ENCODE results near the gene SHC4.
"Not testable (repeated sequence)": the region's sequence is repeated elsewhere in the genome, so short reads cannot be mapped to it uniquely, and the experiment has no call there.

The SHC4 gene

GRCh38 chr15:48856942-48857341 is 106.8 kb downstream of the SHC4 start:
- ChIA-PET CTCF (interaction anchor here (1.1 to 3.4 kb wide), 4 partner anchors 9 to 565 kb away, joined by 3 to 16 read pairs (median 4); partner anchors contain the start of gene FGF7), POLR2A (no interaction called here)
- no peak for TF ChIP-seq CTCF (IDR thresholded peaks at IDR 0.05; ENCODE audit: control extremely low read depth, extremely low read depth, low read depth, missing control alignments)
- DNase-seq (ENCODE audit: extremely low spot score), result no peak

- DNase-seq (ENCODE audit: extremely low spot score), result no peak
- POLR2A ChIA-PET, result no interaction called here
- peak; percentile 2 for TF ChIP-seq CTCF (IDR thresholded peaks at IDR 0.05; ENCODE audit: control extremely low read depth, extremely low read depth, low read depth, missing control alignments)
- CTCF ChIA-PET, result interaction anchor here (1.1 to 3.4 kb wide), 5 partner anchors 10 to 566 kb away, joined by 3 to 16 read pairs (median 4); partner anchors contain the start of gene FGF7
These were observed 107.9 kb downstream of the SHC4 start for GRCh38 chr15:48855501-48856440.

GRCh38 chr15:48854434-48854833 is 109.3 kb downstream of the SHC4 start:
- CTCF ChIA-PET, result interaction anchor here (1.3 kb wide), 1 partner anchor 9 kb away, joined by 3 read pairs; no protein-coding TSS in a partner anchor
- DNase-seq (ENCODE audit: extremely low spot score); POLR2A ChIA-PET: not testable (repeated sequence)

GRCh38 chr15:48851956-48852355 is 111.8 kb downstream of the SHC4 start:
- no peak for TF ChIP-seq CTCF (IDR thresholded peaks at IDR 0.05; ENCODE audit: control extremely low read depth, extremely low read depth, low read depth, missing control alignments)
- ChIA-PET POLR2A (no interaction called here), CTCF (interaction anchor here (2.1 kb wide), 1 partner anchor 10 kb away, joined by 5 read pairs; no protein-coding TSS in a partner anchor)
- DNase-seq (ENCODE audit: extremely low spot score), result no peak

GRCh38 chr15:48850648-48851047 is 113.1 kb downstream of the SHC4 start:
- CTCF ChIA-PET, result no interaction called here
- no peak for DNase-seq (ENCODE audit: extremely low spot score)
- POLR2A ChIA-PET, result no interaction called here
- no peak for TF ChIP-seq CTCF (IDR thresholded peaks at IDR 0.05; ENCODE audit: control extremely low read depth, extremely low read depth, low read depth, missing control alignments)

- DNase-seq (ENCODE audit: extremely low spot score), result no peak
- CTCF ChIA-PET, result interaction anchor here (0.9 to 2.7 kb wide), 3 partner anchors 9 to 16 kb away, joined by 3 to 10 read pairs (median 5); no protein-coding TSS in a partner anchor
- POLR2A ChIA-PET, result no interaction called here
These were observed 118.6 kb downstream of the SHC4 start for GRCh38 chr15:48845123-48845522.

More at GRCh38 chr15:48845123-48845522, 118.6 kb downstream of the SHC4 start:
- no peak for TF ChIP-seq CTCF (IDR thresholded peaks at IDR 0.05; ENCODE audit: control extremely low read depth, extremely low read depth, low read depth, missing control alignments)
